Ishikawa (cell line): ENCODE data around the gene NDUFV2.

ENCODE experiments used
- CEBPB ChIP-seq: IDR thresholded peaks from 2 replicates; pipeline ENCODE4 v1.6.1; 2012
- CREB1 ChIP-seq: IDR thresholded peaks from 2 replicates; pipeline ENCODE4 v1.6.1; 2012; ENCODE audit warnings: low read depth
- EGR1 ChIP-seq: IDR thresholded peaks from 2 replicates; pipeline ENCODE4 v1.6.1; 2012
- EP300 ChIP-seq: IDR thresholded peaks from 2 replicates; pipeline ENCODE4 v1.6.1; 2012; ENCODE audit warnings: borderline replicate concordance
- FOXM1 ChIP-seq: IDR thresholded peaks from 2 replicates; pipeline ENCODE4 v1.6.1; 2012; ENCODE audit warnings: low read depth, borderline replicate concordance
- NFIC ChIP-seq: IDR thresholded peaks from 2 replicates; pipeline ENCODE4 v1.6.1; 2012
- RAD21 ChIP-seq: IDR thresholded peaks from 2 replicates; pipeline ENCODE4 v1.6.1; 2012; ENCODE audit warnings: low read depth
- REST ChIP-seq: IDR thresholded peaks from 2 replicates; pipeline ENCODE4 v1.6.1; 2012; ENCODE audit warnings: low read depth, mild to moderate bottlenecking
- TAF1 ChIP-seq: IDR thresholded peaks from 2 replicates; pipeline ENCODE4 v1.6.1; 2012; ENCODE audit warnings: low read depth, mild to moderate bottlenecking
- TCF12 ChIP-seq: IDR thresholded peaks from 2 replicates; pipeline ENCODE4 v1.6.1; 2012; ENCODE audit warnings: low read depth
- TEAD4 ChIP-seq: IDR thresholded peaks from 2 replicates; pipeline ENCODE4 v1.6.1; 2012
- YY1 ChIP-seq: IDR thresholded peaks from 2 replicates; pipeline ENCODE4 v1.6.1; 2012; ENCODE audit warnings: low read depth
- ZBTB7A ChIP-seq: IDR thresholded peaks from 2 replicates; pipeline ENCODE4 v1.6.1; 2012; ENCODE audit warnings: low read depth
- TF ChIP-seq, protein P1 (sequence below): IDR thresholded peaks from 2 replicates; pipeline ENCODE4 v1.6.1; 2012
- TF ChIP-seq, protein P2 (sequence below): IDR thresholded peaks from 2 replicates; pipeline ENCODE4 v1.6.1; 2012

NDUFV2 gene

DNA sequence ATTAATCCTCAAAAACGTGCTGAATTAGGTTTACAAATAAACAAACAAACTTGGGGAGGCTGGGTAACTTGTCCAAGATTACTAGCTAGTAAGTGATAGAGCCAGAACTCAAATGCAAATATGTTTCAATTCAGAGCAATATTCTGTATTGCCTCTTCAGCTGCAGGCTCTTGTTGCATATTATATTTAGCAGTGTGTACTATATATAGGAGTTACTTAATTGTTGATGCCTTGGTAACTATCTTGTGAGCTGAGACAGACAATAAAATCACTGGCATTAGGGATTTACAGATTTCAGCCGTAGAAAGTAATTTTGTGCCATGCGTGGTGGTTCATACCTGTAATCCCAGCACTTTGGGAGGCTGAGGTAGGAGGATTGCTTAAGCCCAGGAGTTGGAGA, 23.8 kb downstream of the NDUFV2 start:
- TF ChIP-seq TAF1 (no peak), CREB1 (no peak), FOXM1 (no peak), EP300 (no peak), REST (no peak), TEAD4 (no peak), ZBTB7A (no peak), EGR1 (no peak), TCF12 (no peak)

GRCh38 chr18:9130195-9130594, 27.7 kb downstream of the NDUFV2 start:
- TF ChIP-seq EGR1, result no peak

GRCh38 chr18:9130806-9131205, 28.3 kb downstream of the NDUFV2 start:
- TF ChIP-seq ZBTB7A (no peak), TEAD4 (no peak), EGR1 (no peak), FOXM1 (no peak), CREB1 (no peak), REST (no peak), NFIC (no peak), YY1 (no peak), RAD21 (no peak)
- TF ChIP-seq, protein P1, sequence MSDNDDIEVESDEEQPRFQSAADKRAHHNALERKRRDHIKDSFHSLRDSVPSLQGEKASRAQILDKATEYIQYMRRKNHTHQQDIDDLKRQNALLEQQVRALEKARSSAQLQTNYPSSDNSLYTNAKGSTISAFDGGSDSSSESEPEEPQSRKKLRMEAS, result no peak

- TF ChIP-seq, protein P2, sequence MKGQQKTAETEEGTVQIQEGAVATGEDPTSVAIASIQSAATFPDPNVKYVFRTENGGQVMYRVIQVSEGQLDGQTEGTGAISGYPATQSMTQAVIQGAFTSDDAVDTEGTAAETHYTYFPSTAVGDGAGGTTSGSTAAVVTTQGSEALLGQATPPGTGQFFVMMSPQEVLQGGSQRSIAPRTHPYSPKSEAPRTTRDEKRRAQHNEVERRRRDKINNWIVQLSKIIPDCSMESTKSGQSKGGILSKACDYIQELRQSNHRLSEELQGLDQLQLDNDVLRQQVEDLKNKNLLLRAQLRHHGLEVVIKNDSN, result no peak
- TF ChIP-seq REST (no peak), YY1 (no peak), EGR1 (no peak), TEAD4 (no peak), FOXM1 (no peak), RAD21 (no peak), TCF12 (no peak), NFIC (no peak), EP300 (no peak), ZBTB7A (no peak), CEBPB (no peak), TAF1 (no peak), CREB1 (no peak)
- TF ChIP-seq, protein P1, result no peak
Measured at GRCh38 chr18:9132628-9133027, 30.1 kb downstream of the NDUFV2 start.

DNA sequence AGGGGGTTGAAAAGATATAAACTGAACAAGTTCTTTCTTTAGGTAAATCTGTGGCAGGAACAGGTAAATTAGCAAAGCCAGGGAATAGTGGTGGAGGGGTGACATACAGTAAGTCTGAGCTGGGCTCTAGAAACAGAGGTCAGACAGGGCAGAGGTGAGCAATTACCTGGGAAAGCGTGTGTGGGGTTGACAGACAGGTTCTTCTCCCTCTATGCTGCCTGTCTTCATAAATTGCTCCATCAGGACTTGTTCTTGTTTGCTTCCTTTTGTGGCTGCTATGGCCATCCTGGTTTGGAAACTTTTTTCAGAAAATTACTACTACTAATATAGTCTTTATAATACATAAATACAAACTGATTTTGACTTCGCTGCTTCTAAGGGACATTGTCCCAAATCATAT, 30.7 kb downstream of the NDUFV2 start:
- no peak for TF ChIP-seq RAD21
- TF ChIP-seq EGR1, result no peak
- TF ChIP-seq CEBPB, result no peak
